Neural cell (in vitro differentiated cells): ENCODE measurements around the gene SFI1.

ENCODE experiments used
- EP300 ChIP-seq: fragments of 450-650 bp; conservative IDR thresholded peaks from 2 replicates; pipeline ENCODE4 v1.6.1; 2014; ENCODE audit warnings: antibody characterized with exemption, mild to moderate bottlenecking, moderate library complexity; ENCODE audit not compliant: poor library complexity, severe bottlenecking
- EZH2 ChIP-seq: fragments of 200-600, 300-800 bp; shearing (Covaris generic), sonication (generic); IDR thresholded peaks from 2 replicates; pipeline ENCODE4 v1.6.1; 2014; ENCODE audit warnings: antibody characterized with exemption, low read length, borderline replicate concordance, mild to moderate bottlenecking; ENCODE audit not compliant: insufficient read depth, poor library complexity, severe bottlenecking
- MXI1 ChIP-seq: fragments of 450-650 bp; conservative IDR thresholded peaks from 2 replicates; pipeline ENCODE4 v1.6.1; 2014; ENCODE audit warnings: antibody characterized with exemption, mild to moderate bottlenecking; ENCODE audit not compliant: poor library complexity, severe bottlenecking
- POLR2AphosphoS5 ChIP-seq: IDR thresholded peaks from 2 replicates; pipeline ENCODE4 v1.6.1; 2012
- RAD21 ChIP-seq: fragments of 450-650 bp; conservative IDR thresholded peaks from 2 replicates; pipeline ENCODE4 v1.6.1; 2014; ENCODE audit warnings: antibody characterized with exemption, mild to moderate bottlenecking, moderate library complexity
- SMC3 ChIP-seq: fragments of 450-650 bp; conservative IDR thresholded peaks from 2 replicates; pipeline ENCODE4 v1.6.1; 2014; ENCODE audit warnings: antibody characterized with exemption, mild to moderate bottlenecking, moderate library complexity; ENCODE audit not compliant: poor library complexity
- TF ChIP-seq, protein P1 (sequence below): fragments of 450-650 bp; IDR thresholded peaks from 2 replicates; pipeline ENCODE4 v1.5.1; 2014; ENCODE audit warnings: antibody characterized with exemption, mild to moderate bottlenecking, moderate library complexity; ENCODE audit not compliant: poor library complexity, severe bottlenecking

GRCh38 chr22:31652088-31652487 lies 155.8 kb downstream of the SFI1 start:
- TF ChIP-seq, protein P1, sequence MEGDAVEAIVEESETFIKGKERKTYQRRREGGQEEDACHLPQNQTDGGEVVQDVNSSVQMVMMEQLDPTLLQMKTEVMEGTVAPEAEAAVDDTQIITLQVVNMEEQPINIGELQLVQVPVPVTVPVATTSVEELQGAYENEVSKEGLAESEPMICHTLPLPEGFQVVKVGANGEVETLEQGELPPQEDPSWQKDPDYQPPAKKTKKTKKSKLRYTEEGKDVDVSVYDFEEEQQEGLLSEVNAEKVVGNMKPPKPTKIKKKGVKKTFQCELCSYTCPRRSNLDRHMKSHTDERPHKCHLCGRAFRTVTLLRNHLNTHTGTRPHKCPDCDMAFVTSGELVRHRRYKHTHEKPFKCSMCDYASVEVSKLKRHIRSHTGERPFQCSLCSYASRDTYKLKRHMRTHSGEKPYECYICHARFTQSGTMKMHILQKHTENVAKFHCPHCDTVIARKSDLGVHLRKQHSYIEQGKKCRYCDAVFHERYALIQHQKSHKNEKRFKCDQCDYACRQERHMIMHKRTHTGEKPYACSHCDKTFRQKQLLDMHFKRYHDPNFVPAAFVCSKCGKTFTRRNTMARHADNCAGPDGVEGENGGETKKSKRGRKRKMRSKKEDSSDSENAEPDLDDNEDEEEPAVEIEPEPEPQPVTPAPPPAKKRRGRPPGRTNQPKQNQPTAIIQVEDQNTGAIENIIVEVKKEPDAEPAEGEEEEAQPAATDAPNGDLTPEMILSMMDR = no peak
- TF ChIP-seq SMC3 (no peak), EZH2 (no peak), MXI1 (no peak), POLR2AphosphoS5 (no peak), EP300 (no peak), RAD21 (no peak)
